ENCODE measurements around the gene MRI1. TPM values are rescaled to one million over a fixed set of nuclear protein-coding genes. Genes with fewer than 3 reads are reported as not detected.

Gene MRI1
- total and polyA plus RNA-seq, 2 donors (not counting 1 experiment from before 2014, with no cell fraction given): 75.5 to 118 TPM

- TF ChIP-seq CTCF (IDR thresholded peaks at IDR 0.05) (no peak), EZH2 (IDR thresholded peaks at IDR 0.05; ENCODE audit: borderline replicate concordance, insufficient read depth, low read depth, low read length, poor library complexity, severe bottlenecking) (no peak)
- peaks cover 3% of the 10 kb centered on the region for H3K79me2 ChIP-seq (ENCODE audit: control insufficient read depth, insufficient read depth, low read length)
- no peaks in the 10 kb centered on the region for H3K9me3 ChIP-seq (ENCODE audit: control extremely low read depth in 1 of 3, control insufficient read depth in 2 of 3, insufficient read depth in 1 of 3, low read length in 2 of 3)
- H3K4me3 Mint-ChIP-seq: peak overlapping the region; percentile 52
- H2AFZ ChIP-seq (ENCODE audit: insufficient read depth, low read depth, low read length, poor library complexity, severe bottlenecking): no peak overlapping the region
- DNase-seq (peak; percentile 38), ATAC-seq (ENCODE audit: low read depth) (peak; percentile 38)
- peaks cover 33% of the 10 kb centered on the region for H3K4me1 Mint-ChIP-seq
- ChIA-PET CTCF (interaction anchor here (0.6 to 9.6 kb wide), 21 partner anchors 9 to 290 kb away, joined by 3 to 250 read pairs (median 4); partner anchors contain the start of genes C19orf53, IL27RA, MRI1 and ZSWIM4), POLR2A (interaction anchor here (0.7 to 2.3 kb wide), 6 partner anchors 9 to 730 kb away, joined by 3 to 13 read pairs (median 5); partner anchors contain the start of genes C19orf53 and ZSWIM4)
- 87% methylated on average over 11 of the region's 18 CpGs for WGBS (ENCODE audit: insufficient coverage)
- H3K36me3 ChIP-seq (replicated peaks in 1 of 2; ENCODE audit: control extremely low read depth in 1 of 2, control insufficient read depth in 1 of 2, extremely low read depth in 1 of 2, insufficient read depth in 2 of 2, low read length in 1 of 2): peaks cover 0 to 7% of the 10 kb centered on the region in 2 experiments
- peaks cover 29 to 43% of the 10 kb centered on the region in 2 donors for H3K4me1 ChIP-seq (ENCODE audit: control insufficient read depth in 2 of 2, insufficient read depth in 2 of 2, low read length in 2 of 2)
- H3K27me3 ChIP-seq (replicated peaks in 1 of 4; ENCODE audit: control extremely low read depth in 1 of 4, control insufficient read depth in 3 of 4, insufficient read depth in 4 of 4, low read length in 3 of 4): no peaks in the 10 kb centered on the region
- H3K27ac ChIP-seq (ENCODE audit: low read length in 2 of 2): peak overlapping the region in 1 of 2 donors; percentile 4
- H3K9ac ChIP-seq (ENCODE audit: low read length): no peak overlapping the region
- H3K9me3 Mint-ChIP-seq (ENCODE audit: insufficient read depth): no peaks in the 10 kb centered on the region
- H3K4me2 ChIP-seq (replicated peaks; ENCODE audit: low read depth, low read length, poor library complexity, severe bottlenecking): no peak overlapping the region
- intact Hi-C loops (cut with micrococcal nuclease): no loop called here
- no peak overlapping the region for H3K4me3 ChIP-seq (ENCODE audit: control extremely low read depth in 1 of 5, extremely low read depth in 1 of 5, insufficient read depth in 1 of 5, low read depth in 2 of 5, low read length in 4 of 5)
- H4K20me1 ChIP-seq (ENCODE audit: control insufficient read depth, insufficient read depth, low read length, poor library complexity, severe bottlenecking): no peaks in the 10 kb centered on the region
- no peaks in the 10 kb centered on the region for H3K27me3 Mint-ChIP-seq
- peak overlapping the region; percentile 77 for H3K27ac Mint-ChIP-seq
These were observed 19.5 kb downstream of the MRI1 start for GRCh38 chr19:13783565-13784500.

Data from B cell (primary cell).